HG03469 (cell line): ENCODE results near the gene FNBP1L.

Source experiments
- ATAC-seq: cut with Tn5 transposase; IDR thresholded peaks from one replicate; pipeline ENCODE4 v1.9.1; 2021; ENCODE audit warnings: mild to moderate bottlenecking, moderate library complexity, moderate number of reproducible peaks; ENCODE audit not compliant: unreplicated experiment

FNBP1L gene

DNA sequence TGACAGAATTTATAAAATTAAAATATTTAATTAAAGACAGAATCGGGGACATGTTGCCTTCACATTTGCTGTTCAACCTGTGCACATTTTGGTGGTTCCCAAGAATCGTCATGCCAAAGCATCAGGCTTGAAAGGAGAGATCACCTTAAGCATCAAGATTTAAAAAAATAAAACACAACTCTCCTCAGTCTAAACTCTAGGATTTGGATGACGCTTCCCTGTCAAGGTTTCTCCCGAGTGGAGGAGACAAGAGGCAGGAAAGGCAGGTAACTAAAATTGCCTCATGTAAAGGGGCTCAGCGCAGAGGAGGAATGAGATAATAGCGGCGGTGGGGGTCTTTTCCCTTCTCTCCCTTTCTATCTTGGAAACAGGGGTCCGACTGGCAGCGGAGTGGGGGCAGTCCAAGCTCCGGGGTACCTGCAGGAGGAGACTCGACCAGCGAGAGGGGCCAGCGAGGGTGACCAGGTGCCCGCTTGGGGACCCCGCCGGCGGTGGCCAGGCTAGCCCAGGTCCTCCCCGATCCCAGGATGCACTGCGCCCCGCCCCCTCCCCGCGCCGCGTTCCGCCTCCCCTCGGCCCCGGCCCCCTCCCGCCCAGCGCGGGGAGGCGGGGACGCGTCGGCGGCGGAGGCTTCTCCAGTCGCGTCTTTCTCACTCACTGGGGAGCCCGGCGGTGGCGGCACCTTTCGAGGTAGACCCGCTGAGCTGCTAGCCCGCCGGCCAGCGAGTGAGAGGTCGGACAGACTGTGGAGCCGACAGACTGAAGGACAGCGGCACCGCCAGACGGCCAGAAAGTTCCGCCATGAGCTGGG lies at the start of gene FNBP1L:
Gene FNBP1L (plus strand): TSS at position 638 of the 811 bp plus-strand sequence. CDS start 164 bp downstream, at position 802.
- no peak for ATAC-seq

DNA sequence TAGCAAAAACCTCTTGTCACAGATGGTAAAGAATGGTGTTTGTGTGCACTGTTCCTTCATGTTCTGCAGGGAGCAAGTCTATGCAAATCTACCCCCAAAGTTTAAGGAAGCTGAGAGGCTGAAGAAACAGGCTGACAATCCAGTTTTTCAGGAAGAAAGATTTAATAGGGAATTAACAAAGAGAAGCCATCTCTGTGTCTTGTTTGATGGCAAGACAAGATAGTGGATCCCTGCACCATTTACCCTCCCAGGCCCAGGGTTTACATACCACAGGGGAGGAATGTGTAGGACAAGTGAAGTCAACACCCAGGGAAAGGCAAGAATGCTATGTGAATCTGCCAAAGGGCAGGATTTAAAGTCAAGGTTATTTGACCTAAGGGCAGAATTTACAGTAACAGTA lies 48.1 kb upstream of the FNBP1L start:
- no peak for ATAC-seq

DNA sequence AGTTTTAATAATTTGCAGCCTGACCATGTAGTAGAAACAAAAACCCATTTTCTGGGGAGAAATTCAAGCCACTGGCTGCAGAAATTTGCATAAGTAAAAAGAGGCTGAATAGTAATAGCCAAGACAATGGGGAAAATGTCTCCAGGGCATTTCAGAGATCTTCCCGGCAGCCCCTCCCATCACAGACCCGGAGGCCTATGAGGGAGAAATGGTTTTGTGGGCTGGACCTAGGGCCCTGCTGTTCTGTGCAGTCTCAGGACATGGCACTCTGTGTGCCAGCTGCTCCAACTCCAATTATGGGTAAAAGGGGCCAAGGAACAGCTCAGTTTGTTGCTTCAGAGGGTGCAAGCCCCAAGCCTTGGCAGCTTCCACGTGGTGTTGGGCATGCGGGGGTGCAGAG lies 39.7 kb upstream of the FNBP1L start:
- no peak for ATAC-seq

DNA sequence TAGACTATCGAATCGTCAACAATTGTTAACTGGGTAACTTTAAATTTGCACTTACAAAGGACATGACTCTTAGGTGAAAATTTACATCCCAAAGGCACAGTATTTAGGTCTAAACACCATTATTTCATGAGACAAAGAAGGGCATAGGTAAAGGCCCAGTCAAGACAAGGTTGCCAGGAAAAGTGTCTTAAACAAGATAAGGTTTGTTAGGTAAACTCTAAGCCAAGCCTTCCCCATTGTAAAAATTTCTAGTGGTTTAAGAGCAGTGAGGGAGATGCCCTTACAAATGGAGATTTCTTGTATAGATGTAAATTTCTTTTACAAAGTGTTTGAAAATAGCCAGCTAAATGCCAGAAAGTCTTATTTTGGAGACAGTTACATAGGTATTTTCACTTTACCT lies 36.9 kb upstream of the FNBP1L start:
- no peak for ATAC-seq

DNA sequence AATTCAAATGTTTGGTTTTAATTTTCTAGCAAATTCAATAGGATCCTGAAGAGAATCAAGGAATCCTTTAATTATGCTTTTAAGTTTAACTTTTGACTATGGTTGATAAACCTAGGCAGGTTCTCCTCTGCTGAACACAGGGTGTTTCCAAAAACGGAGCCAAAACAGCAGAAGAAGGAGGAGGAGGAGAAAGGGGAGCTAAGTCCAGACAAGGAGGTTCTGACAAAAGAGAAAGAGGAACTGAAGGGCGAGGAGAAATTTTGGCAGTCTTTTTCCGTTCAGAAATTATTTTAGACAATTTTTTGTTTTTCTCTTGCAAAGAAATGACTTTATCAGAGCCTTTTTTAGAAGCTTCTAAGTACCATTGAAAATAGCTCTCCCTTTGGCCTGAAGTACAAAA lies 33.2 kb upstream of the FNBP1L start:
- no peak for ATAC-seq

DNA sequence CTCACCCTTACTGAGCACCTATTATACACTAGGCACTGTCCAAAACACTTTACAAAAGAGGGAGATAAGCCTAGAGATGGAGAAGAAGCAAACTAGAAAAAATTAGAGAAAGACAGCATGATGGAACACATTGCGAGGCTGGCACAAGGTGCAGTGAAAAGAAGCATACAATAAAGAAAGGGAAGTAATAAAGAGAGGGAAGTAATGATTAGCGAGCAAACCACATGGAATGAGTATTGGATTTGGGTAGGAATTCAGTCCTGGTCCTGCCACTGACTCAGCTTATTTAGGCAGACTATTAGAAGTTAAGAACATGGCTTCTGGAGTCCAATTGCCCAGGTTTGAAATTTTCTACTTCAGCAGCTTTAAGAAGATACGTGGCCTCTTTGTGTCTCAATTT lies 32.6 kb upstream of the FNBP1L start:
- ATAC-seq = no peak

DNA sequence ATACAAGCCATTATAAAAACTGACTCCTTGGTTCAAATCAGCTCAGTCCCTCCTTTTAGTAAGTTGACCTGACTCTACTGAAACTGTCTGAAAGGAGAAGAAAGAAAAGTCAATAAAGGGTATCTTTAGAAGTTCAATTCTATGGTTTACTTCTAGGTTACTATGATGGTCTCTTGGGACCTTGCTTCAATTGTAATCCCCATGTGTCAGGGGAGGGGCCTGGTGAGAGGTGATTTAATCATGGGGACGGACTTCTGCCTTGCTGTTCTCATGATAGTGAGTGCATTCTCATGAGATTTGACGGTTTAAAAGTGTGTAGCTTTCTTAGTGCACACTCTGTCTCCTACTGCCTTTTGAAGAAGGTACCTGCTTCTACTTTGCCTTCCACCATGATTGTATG lies 31.7 kb upstream of the FNBP1L start:
- no peak for ATAC-seq

DNA sequence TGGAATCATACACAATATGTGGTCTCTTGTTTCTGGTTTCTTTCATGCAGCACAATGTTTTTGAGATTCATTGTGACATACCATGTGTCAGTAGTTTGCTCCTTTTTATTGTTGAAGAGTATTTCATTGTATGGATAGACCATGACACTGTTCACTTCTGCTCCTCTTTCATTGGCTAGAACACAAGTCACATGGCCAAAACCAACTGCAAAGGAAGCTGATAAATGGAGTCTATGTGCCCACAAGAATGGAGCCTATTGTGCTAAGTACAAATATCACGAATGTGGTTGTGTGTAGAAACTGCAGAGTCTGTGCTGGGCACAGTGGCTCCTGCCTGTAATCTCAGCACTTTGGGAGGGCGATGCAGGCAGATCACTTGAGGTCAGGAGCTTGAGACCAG lies 28.6 kb upstream of the FNBP1L start:
- ATAC-seq = no peak

DNA sequence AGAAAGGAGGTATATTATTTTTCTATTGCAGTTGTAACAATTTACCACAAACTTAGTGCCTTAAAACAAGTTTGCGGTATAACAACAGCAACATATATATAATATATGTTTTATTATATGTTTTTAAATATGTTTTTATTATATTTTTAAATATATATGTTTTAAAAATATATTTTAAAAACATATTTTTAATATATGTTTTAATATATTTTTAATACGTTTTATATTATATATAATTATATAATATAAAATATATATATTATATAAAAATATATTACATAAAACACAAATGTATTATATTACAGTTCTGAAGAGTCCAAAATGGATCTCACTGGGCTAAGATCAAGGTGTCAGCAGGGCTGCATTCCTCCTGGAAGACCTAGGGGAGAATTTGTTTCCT lies 27.5 kb upstream of the FNBP1L start:
- ATAC-seq = no peak

DNA sequence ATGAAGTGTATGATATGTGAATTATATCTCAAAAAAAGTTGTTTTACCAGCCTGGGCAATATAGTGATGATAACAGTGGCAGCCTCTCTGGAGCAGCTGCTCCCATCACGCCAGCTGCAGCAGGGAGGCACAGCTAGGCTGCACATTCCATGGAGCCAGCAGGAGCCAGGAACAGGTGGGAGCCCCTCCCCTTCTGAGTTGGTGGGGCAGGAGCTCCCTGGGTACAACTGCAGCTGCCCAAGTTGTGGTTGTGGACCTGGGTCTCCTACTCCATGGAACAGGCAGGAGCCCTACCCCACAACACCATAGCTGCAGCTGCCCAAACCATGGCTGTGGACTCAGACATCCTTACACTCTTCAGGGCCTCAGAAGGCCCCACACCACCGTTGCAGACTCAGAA lies 21.7 kb upstream of the FNBP1L start:
- no peak for ATAC-seq

DNA sequence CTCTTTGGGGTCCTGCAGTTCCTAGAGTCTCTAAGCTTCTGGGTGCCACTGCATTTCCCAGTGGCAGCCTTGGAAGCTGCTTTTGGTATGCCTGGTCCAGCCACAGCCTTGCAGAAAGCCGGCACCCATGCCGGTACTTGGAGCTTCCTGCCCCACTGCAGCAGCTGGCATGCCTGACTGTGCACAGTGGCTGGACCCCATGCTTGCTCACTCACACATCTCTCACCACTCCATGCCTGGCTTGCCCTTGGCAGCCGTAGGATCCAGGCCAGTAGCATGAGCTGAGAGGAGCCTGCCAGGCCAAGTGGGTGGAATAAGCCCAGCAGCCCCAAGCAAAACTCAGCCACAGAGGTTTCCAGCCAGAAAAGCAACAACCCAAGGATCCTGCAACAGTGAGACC lies 20.3 kb upstream of the FNBP1L start:
- no peak for ATAC-seq

DNA sequence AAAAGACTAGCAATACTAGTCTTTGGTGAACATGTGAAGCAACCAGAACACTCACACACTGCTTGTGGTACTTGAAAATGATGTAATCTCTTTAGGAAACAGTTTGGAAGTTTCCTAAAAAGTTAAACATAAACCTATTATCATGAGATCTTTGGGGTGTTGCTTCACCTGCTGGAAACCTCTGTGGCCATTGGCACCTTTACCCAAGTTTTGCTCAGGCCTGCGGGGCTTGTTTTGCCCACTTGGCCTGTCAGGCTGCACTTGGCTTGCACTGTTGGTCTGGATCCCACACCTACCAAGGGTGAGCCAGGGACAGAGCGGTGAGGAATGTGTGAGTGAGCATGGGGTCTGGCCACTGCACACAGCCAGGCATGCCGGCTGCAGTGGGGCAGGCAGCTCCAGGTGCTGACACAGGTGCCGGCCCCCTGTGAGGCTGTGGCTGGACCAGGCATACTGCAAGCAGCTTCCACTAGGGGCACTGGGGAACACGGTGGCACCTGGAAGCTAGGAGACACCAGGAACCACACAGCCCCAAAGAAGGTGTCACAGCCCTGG lies 14.4 kb upstream of the FNBP1L start:
- no peak for ATAC-seq

DNA sequence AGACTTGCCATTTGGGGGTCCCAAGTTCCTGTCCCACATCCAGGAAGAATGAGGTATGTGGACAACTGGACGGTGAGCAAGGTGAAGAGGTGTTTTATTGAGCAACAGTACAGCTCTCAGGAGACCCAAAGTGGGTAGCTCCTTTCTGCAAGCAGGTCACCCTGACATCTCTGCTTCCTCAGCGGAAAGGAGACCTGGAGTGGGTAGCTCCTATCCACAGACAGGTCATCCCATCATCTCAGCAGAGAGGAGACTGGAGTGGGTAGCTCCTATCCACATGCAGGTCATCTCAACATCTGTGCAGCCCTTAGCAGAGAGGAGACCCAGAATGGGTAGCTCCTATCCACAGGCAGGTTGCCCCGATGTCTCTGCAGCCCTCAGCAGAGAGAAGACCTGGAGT lies 13.8 kb upstream of the FNBP1L start:
- ATAC-seq = no peak

DNA sequence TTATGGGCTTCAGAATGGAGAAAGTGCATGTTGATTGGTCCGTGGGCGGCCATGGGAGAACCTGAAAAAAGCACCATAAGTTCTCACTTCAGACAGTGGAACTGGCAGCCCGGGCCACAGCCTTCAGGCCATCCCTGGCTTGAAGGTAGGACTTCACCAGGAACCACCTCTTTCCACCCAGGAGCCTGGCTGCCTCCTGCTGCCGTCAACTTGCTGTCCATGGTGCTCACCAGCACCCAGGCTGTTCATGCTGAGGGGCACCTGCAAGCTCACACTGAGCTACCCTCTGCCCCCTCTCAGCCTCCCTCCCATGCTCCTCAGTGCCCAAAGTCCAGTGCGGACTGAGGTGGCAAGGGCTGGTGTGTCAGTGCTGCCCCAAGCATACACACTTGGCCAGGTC lies 12.9 kb upstream of the FNBP1L start:
- no peak for ATAC-seq

DNA sequence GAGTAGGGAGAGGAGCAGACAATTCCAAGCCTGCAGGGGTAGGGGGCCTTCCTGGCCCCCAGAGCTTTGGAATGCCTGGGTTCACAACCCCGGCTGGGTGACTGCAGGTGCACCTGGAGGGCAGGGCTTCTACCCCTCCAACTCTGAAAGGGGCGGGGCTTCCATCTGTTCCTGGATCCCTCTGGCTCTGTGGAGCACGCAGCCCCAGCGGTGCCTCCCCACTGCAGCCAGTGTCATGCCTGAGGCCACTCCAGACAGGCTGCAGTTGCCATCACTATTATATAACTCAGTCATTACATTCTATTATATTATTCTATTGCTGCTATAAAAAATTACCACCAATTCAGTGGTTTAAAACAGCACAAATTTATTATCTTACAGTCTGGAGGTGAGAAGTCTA lies 12.5 kb upstream of the FNBP1L start:
- no peak for ATAC-seq

DNA sequence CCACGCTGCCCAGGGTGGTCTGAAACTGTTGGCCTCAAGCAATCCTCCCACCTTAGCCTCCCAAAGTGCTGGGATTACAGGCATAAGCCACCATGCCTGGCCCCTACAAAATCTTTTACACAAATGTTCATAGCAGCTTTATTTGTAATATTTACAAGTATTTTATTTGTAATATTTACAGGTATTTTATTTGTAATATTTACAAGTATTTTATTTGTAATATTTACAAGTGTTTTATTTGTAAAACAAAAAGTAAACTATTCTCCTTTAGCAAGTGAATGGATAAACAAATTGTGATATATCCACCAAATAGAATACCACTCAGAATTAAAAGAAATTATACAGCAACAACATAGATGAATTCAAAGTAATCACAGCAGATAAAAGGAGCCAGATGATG lies 11.4 kb upstream of the FNBP1L start:
- ATAC-seq = no peak

DNA sequence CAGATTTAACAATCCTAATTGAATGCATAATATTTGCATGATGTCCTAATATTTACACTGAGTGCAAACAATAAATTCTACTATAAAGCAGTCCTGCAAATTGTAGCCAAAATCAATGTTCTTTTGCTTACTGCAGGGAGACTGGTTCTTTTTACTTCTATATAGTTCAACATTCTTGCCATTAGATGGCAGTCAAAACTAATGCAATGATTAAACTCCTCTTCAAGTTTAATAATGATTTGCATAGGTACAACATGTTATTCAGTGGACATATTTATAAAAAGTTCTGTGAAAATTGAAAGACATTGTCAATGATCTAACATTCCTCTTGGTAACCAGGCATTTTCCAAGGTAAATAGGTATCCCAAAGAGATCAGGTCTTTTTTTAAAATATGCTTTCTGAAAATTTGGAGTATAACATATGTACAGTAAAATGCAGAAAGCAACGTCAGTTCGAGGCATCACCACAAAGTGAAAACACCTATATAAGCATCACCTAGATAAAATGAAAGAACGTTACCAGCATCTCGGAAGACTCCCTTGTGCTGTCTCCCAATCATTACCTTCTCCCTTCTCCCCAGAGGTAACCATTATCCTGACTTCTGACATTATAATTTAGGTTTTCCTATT lies 9.8 kb upstream of the FNBP1L start:
- ATAC-seq = no peak

DNA sequence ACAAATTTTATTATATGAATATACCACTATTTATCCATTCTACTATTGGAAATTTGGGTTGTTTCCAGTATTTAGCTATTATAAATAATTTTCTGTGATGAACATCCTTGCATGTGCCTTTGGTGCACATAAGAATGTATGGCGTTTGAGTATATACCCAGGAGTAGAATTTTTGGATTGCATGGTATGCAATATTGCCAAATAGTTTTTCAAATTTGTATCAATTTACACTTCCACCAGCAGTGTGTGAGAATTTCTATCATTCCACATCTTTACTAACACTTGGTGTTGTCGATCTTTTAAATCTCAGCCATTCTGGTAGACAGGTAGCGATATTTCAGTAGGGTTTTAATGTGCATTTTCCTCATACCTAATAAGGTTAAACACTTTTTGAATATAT lies 9.2 kb upstream of the FNBP1L start:
- ATAC-seq = no peak

DNA sequence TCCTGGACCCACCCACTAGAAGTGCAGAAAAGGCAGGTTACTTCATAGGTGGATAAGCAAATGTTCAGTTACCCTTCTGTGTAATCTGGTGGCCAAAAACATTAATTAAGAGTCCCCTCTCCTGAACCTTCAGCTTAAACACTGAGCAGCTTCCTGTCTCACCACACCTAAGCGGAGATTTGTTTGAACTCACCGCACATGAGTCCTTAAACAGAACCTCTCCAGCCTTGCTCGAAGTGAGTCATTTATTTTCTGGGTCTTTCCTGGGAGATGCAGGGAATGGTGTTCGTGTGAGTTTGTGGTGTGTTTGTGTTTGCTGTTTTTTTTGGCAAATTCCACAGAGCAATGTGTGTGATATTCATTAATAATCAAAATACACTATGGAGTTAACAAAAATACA lies 7.6 kb upstream of the FNBP1L start:
- no peak for ATAC-seq

DNA sequence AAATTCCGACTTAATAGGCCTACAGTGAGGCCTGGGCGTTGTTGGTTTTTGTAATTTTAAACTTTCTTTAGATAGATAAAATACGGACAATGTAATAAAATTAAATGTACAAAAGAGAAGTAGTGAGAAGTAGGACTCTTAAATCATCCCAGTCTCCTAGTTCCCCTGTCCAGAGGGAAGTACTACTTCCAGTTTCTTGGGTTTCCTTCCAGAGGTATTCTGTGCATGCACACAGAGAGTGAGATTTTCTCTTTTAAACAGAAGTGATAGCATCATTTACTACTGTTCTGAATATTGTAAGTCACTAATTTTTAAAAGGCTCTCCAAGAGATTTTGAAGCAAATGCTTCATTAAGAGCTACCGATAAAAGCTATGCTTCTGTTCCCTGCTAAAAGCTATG lies 7.2 kb upstream of the FNBP1L start:
- ATAC-seq = no peak

DNA sequence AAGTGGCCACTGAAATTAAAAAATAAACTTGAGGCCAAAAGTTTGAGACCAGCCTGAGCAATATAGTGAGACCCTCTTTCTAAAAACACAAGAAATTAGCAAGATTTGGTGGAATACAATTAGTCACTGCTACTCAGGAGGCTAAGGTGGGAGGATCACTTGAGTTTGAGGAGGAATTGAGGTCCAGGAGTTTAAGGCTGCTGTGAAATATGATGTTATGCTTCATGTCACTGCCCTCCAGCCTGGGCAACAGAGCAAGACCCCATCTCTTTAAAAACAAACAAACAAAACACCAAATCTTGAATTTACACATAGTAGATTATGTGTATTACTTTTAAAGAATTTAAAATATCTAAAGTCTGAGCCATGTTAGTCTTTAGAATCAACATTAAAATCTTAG lies 6.3 kb upstream of the FNBP1L start:
- no peak for ATAC-seq

DNA sequence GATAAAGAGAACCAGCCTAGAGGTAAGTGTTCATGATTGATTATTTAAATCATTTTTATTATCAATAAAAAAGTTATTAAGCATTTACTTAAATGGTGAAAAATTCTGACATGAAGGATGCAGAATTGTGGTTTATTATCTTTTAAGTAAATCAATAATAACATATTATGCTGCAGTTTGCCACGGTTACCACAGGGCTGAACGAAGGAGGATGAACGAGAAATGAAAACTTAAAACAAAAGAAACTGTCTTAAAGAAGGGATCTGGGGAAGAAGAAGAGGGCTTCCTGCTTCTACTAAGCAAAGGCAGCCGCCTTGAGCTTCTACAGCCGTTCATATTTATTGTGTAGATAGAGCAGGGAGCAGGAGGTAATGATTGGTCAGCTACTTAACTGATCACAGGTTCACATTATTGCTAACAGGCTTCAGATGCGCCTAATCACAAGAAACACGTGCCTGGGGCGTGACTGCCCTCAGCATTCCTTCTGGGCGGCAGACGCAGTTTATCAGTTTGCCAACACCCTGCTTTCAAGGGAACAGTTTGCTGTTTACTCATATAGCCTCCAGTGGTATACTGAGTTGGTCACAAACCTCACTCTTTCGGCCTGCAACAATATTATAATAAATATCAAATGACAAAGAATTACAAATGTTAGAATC lies 5.8 kb upstream of the FNBP1L start:
- ATAC-seq = no peak
